ENCODE measurements around the gene KIF17. TPM values are rescaled to one million over a fixed set of nuclear protein-coding genes. Genes with fewer than 3 reads are reported as not detected.

KIF17 gene
- total and polyA plus RNA-seq, 2 of the 8 experiments (the other 6 are each of a cell fraction or from before 2014, with no cell fraction given): 6.9 to 10.4 TPM

- Histone ChIP-seq H3K79me1 (ENCODE audit: low read depth, low read length) (no peaks in the 10 kb centered on the region), H3K4me3 (ENCODE audit: extremely low read depth in 1 of 4, insufficient read depth in 2 of 4, low read depth in 3 of 4, low read length in 4 of 4) (peak overlapping the region in 1 of 4 experiments; percentile 34; a peak in 1 of 8 replicates), H3K23ac (ENCODE audit: insufficient read length) (no peak overlapping the region), H2BK20ac (ENCODE audit: low read length) (no peak overlapping the region; the same call in 1 of the 2 replicates), H3K4ac (replicated peaks; ENCODE audit: insufficient read length, low read depth, low read length) (peak overlapping the region; percentile 27), H2AFZ (ENCODE audit: low read length) (no peak overlapping the region), H3K23me2 (ENCODE audit: low read depth, low read length) (peaks cover 11% of the 10 kb centered on the region; the same call in 1 of the 2 replicates), H3K4me1 (replicated peaks in 1 of 4; ENCODE audit: control insufficient read depth in 3 of 4, insufficient read depth in 4 of 4, low read length in 3 of 4) (peaks cover 5 to 46% (median 35%) of the 10 kb centered on the region in 4 experiments), H2BK15ac (ENCODE audit: low read length) (peak overlapping the region; percentile 46; the same call in 1 of the 2 replicates), H2BK12ac (ENCODE audit: low read depth, low read length) (peak overlapping the region; percentile 90; the same call in 1 of the 2 replicates), H3K4me2 (ENCODE audit: insufficient read depth in 1 of 2, low read depth in 2 of 2, low read length in 2 of 2) (peak overlapping the region; percentile 51 to 63), H4K20me1 (replicated peaks in 1 of 2; ENCODE audit: control insufficient read depth in 1 of 2, insufficient read depth in 2 of 2, low read length in 2 of 2) (peaks cover 1 to 3% of the 10 kb centered on the region in 2 experiments), H4K5ac (ENCODE audit: insufficient read length, low read depth, low read length) (no peak overlapping the region), H2AK5ac (ENCODE audit: low read depth, low read length) (0 out of 2 replicates have a peak overlapping the region, but pooled peaks have one; percentile 28), H3K27ac (ENCODE audit: low read depth, low read length) (no peak overlapping the region), H3K18ac (ENCODE audit: extremely low read depth, low read length) (peak overlapping the region; percentile 95), H3K14ac (ENCODE audit: insufficient read length) (no peak overlapping the region), H3K79me2 (ENCODE audit: control insufficient read depth in 1 of 2, insufficient read depth in 2 of 2, low read length in 2 of 2) (no peaks in the 10 kb centered on the region; a peak in 1 of 4 replicates), H3K27me3 (replicated peaks in 1 of 4; ENCODE audit: control insufficient read depth in 3 of 4, extremely low read depth in 1 of 4, insufficient read depth in 3 of 4, low read length in 3 of 4) (peaks cover 2 to 24% (median 23%) of the 10 kb centered on the region in 4 experiments), H4K8ac (ENCODE audit: extremely low read depth, insufficient read depth, low read length) (peak overlapping the region; percentile 54; the same call in 1 of the 2 replicates), H3K56ac (replicated peaks; ENCODE audit: insufficient read length, low read depth, low read length) (no peak overlapping the region), H4K91ac (replicated peaks; ENCODE audit: insufficient read length, low read length) (no peak overlapping the region), H3K9me3 (ENCODE audit: insufficient read depth in 2 of 2, low read depth in 1 of 2, low read length in 1 of 2) (no peaks in the 10 kb centered on the region), H3K9ac (replicated peaks in 1 of 4; ENCODE audit: extremely low read depth in 1 of 4, low read depth in 3 of 4, low read length in 3 of 4) (no peak overlapping the region), H2BK5ac (ENCODE audit: low read depth, low read length) (peak overlapping the region; percentile 49; the same call in 1 of the 2 replicates), H2BK120ac (replicated peaks; ENCODE audit: low read depth, low read length) (no peak overlapping the region), H3K36me3 (ENCODE audit: control insufficient read depth in 2 of 4, insufficient read depth in 4 of 4, low read length in 3 of 4) (no peaks in the 10 kb centered on the region)
- no peak for TF ChIP-seq BCL11A (IDR thresholded peaks at IDR 0.05; ENCODE audit: low read depth in 2 of 2, low read length in 2 of 2)
- TF ChIP-seq KDM1A (IDR thresholded peaks at IDR 0.05; ENCODE audit: borderline replicate concordance, low read length): peak; percentile 84
- FAIRE-seq (no peak), DNase-seq (ENCODE audit: low read depth in 1 of 2, low spot score in 2 of 2) (no peak)
- WGBS, 2 experiments (ENCODE audit: extremely low coverage in 1 of 2, insufficient coverage in 1 of 2, insufficient read length in 1 of 2, insufficient replicate concordance in 2 of 2, low coverage in 1 of 2, low lambda C conversion rate in 2 of 2, missing lambda C conversion rate in 1 of 2): 80% methylated on average over 9 of the region's 9 CpGs; no CpG with 5 or more reads in 1 of the 2 experiments
- CTCF ChIA-PET (ENCODE audit: partially characterized antibody): interaction anchor here (1.0 to 8.9 kb wide), 5 partner anchors 11 to 64 kb away, joined by 3 to 82 read pairs (median 16); partner anchors contain the start of gene KIF17
- POLR2A ChIA-PET (ENCODE audit: partially characterized antibody): interaction anchor here (0.7 to 7.8 kb wide), 6 partner anchors 12 to 68 kb away, joined by 3 to 68 read pairs (median 4); partner anchors contain the start of gene KIF17
Observed at GRCh38 chr1:20728371-20729154, 10.8 kb upstream of the KIF17 start.
